Putamen (tissue), 1 donor: ENCODE data around the gene SHC4.
A peak's percentile ranks its signal among the peaks of the same experiment; 100 is the strongest.

Source experiments
- DNase-seq: peaks from one replicate; pipeline ENCODE4 v3.0.0-alpha.2; 2016; ENCODE audit warnings: low spot score

SHC4 gene

DNA sequence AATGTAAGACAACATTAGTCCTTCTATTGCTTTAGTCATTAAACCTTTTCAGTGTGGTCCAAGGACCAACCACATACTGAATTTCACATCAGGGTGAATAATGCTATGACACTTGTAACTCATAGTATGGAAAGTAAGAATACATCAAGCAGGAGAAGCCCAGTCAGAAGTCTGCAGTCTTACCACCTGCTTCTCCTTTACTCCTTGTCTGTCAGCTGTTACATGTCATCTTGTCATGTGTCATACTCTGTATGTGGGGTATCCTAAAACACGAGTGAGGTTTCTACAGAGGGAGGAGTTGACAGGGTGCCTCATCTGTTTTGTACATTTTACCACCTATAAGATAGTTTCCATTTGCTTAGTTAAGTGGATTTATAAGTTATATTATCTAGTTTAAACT is 118.6 kb downstream of the SHC4 start:
- DNase-seq: no peak

DNA sequence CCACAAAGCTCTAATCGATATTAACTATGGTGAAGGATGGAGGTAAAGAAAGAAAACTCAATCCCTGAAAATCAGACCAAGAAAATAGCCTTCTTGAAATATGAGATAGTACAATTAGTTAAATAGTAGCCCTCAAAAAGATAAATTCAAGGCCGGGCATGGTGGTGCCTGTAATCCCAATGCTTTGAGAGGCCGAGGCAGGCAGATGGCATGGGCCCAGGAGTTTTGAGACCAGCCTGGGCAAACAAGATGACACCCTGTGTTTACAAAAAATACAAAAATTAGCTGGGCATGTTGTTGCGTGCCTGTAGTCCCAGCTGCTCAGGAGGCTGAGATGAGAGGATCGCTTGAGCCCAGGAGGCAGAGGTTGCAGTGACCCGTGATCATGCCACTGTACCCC is 121.2 kb downstream of the SHC4 start:
- DNase-seq: no peak

DNA sequence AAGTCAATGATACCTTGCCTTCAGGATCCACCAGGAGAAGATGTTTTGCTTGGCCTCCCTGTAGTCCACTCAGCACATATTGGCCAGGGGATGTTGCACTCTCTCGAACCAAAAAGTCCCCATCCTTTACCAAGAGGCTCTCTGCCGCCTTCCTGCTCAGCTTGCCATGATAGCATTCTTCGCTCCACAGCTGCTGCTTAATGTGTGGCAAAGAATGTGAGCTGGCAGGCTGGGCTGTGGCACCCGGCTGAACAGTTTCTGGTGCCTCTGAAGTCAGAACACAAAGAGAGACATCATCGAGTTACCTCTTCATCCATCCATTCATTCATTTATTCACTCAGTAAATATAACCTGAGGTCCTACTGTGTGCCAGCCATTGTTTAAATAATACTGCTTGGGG is 129.0 kb downstream of the SHC4 start:
- DNase-seq: no peak

DNA sequence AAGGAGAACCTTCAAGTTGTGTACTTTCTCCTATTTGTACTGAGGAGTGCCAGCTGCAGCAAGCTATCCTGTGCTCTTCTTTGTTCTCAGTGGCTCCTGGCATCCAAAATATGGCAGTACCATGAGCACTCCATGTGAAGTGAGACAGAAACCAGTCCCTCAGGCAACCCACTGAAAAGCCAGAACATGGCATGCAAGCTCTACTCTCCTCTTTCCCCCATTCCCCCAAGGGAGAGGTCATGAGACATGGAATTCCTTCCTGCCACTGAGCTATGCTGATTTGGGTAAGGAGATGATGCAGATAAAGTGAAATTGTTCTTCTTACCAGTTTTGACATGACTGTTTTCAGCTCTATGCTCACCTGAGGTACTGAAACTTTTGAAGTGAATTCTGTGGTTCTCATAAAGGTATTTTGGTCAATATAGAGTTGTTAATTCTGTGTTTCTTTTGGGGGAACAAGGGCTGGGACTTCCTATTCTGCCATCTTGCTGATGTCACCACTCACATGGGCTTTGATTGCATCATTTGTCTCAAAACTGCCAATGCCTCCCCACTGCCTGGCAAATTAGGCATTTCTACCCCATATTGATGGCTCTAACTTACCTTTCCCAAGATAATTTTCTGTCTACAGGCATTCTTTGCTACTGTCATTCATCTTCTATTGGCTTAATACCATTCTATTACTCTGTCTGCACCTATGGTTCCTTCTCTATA is 130.0 kb downstream of the SHC4 start:
- no peak for DNase-seq

DNA sequence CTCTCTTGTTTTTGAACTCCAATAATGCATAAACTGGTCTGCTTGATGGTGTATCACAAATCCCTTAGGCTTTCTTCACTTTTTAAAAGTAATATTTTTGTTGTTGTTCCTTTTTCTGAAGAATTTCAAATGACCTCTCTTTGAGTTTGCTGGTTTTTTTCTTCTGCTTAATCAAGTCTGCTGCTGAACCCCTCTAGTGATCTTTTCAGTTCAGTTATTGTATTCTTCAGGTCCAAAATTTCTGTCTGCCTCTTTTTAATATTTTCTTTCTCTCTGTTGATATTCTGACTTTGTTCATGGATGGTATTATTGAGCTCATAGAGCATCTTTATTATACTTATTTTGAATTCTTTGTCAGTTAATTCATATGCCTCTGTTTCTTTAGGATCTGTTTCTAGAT is 131.1 kb downstream of the SHC4 start:
- no peak for DNase-seq

DNA sequence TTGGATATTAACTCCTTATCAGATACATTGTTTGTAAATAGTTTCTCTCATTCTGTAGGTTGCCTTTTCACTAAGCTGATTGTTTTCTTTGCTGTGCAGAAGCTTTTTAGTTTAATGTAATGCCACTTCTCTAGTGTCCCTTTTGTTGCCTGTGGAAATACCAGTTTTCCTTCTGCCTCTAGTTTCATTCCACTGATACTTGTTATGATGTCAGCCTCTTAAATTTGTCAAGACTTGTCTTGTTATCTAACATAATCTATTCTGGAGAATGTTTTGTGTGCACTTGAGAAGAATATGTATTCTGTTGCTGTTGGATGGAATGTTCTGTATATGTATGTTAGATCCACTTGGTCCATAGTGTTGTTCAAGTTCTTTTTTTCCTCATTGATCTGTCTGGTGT is 134.8 kb downstream of the SHC4 start:
- DNase-seq: no peak

DNA sequence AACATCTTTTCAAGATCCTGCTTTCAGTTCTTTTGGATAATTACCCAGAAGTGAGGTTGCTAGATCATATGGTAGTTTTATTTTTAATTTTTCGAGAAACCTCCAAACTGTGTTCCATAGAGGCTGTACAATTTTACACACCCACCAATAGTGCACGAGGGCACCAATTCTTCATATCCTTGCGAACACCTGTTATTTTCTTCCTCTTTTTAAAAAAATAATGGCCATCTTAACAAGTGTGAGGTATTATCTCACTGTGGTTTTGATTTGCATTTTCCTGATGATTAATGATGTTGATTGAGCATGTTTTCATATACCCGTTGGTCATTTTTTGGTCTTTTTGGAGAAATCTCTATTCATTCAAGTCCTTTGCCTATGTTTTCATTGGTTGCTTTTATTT is 135.2 kb downstream of the SHC4 start:
- DNase-seq: no peak

DNA sequence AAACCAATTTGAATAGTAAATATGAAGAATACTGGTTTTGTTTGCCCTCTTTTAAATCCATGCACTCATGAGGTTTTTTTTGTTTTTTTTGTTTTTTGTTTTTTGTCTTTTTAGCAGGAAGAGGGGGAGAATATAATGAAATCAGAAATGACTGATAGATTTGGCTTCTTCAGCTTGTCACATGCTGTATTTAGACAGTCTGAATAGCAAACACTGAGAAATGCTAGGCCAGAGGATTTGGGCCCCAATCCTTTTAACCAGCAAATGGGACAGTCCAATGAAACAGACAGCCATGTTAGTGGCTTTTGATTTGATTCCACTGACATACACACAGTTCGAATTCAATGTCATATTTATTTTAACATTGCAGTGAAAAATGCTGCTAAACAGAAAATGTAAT is 138.6 kb downstream of the SHC4 start:
- DNase-seq: peak; percentile 67

DNA sequence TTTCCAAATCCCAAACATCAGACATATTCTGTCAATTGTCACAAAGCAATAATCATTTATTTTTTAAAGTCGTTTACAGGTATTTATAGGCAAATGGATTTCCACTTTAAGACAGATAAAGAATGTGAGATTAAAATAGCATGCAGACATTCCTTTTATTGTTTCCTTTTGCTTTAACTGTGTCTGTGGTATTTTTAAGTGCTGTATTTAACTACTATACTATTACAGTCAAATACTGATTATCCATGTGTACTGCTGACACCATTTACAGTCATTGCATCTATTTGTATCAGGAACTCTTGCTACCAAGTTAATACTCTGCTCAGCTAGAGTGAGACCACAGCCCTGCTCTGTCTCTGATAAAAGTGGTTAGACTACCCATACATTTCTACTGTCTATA is 140.0 kb downstream of the SHC4 start:
- no peak for DNase-seq

DNA sequence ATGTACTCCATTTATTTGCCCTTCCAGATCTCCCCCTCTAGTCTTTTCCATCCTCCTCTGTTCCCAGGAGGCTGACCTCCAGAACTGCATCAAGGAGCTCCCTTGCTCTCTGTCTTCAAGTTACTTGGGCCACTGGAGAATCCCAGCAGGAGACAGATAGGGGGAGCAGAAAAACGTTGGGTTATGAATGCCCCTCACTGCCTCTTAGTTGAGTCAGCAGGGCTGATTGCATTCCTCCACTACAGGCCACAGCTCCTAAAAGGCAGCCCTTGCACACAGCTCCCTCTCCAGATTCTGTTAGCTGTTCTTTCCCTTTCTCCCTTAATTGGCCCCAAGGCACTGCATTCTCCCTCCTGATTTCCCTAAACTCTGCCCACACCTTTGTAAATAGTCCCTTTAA is 140.5 kb downstream of the SHC4 start:
- no peak for DNase-seq

DNA sequence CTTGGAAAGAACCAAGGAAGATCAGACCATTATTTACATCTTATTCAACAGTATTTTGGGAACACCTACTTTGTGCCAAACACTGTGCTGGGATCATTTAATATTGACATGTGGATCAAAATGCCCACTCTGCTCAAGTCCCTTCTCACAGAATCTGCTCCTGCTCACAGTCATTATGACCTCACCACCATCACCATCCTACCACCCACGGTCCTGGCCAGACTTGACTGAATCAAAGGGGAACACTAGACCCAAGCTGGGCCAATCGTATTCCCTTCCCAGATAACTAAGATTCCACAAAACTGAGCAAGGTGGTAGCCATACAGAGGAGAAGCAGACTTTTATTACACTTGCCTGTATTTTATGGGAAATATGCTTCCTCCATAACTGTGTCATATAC is 149.4 kb downstream of the SHC4 start:
- DNase-seq: no peak

DNA sequence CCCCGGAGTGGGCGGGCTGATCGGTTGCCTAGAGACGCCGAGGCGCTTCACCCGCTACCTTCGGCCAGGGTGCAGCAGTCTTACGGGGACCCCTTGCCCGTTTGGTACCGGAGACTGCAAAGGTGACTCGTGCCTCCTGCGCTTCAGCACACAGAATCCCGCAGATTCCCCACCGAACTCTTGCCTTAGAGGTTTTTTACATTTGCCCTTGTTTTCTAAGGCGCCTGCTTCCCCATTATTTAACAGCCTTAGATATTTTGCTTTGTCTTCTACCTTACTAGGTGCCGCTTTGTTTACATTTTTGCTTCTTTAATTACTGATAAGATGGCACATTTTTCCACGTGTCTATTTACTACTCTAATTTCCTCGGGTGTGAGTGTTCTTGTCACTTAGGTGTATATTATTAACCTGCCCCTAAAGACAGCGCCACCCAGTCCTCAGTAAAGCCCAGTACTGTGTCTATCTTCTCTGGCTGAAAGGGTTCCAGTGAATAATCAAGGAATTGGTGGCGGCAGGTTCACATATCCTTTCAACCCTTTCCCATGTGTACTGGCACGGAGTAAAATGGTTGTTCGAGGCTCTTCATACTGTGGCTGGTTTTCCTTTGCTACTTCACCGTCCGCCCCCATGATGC is 152.3 kb downstream of the SHC4 start:
- peak; percentile 9 for DNase-seq

DNA sequence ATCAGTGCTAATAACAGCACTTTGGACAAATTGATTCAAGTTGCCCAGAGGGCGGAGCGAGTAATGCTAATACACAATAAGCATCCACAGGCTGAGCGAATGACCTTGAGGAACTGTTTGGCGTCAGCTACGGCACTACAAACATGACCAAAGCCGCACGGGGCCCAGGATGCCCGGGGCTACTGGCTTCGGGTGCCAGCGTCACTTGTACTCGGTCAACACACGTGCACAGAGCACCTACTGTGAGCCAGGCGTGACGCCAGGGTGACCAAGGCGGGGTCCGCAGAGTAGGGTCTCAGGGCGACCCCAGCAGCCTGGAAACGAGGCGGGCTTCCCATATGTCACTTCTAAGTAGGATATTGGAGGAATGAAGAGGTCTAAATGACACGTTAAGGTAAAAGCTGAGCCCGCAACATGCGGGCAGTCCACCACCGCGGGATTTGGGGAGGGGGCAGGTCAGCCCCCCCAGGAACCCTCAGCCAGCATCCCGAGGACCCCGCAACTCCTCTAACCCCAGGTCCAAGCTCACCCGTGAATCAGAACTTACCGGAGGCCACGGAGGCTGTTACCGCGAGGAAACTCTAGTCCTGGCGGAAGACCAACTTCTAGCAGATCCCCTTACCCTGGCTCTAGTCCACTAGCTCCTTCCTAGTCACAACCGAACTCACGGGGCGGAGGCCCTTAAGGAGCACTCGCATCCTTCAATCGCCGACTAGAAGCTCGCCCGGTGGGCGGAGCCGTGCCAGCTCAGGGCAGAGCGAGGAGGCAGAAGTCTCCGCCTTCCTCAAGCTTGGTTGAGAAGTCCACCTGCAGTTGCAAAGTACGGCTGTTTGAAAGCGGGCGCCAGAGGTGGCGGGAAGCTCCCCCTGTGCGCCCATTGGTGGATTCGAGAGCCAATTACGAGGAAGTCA is 153.1 kb downstream of the SHC4 start, which contains the start of gene CEP152:
Gene CEP152, minus strand, starts transcription at position 656 of the 911 bp plus-strand sequence. CDS start 5,420 bp downstream, outside the sequence.
- peak; percentile 96 for DNase-seq

DNA sequence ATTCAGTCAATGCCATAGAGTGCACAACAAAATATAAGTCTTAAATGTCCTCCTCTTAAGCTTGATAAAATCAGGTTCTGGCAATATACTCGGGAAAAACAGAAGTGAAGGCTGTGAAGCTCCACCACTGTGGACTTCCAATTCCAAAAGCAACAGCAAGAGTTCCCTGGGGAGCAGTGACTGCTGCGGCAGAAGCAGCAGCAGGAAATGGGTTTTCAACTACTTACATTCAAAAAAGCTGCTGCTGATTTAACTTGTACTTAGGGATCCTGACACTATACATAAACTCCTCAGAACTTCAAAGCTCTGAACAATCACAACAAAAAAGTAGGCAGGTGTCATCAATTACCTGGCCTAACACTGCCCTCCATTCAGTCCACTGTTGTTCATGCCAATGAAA is 157.6 kb downstream of the SHC4 start:
- DNase-seq: no peak

DNA sequence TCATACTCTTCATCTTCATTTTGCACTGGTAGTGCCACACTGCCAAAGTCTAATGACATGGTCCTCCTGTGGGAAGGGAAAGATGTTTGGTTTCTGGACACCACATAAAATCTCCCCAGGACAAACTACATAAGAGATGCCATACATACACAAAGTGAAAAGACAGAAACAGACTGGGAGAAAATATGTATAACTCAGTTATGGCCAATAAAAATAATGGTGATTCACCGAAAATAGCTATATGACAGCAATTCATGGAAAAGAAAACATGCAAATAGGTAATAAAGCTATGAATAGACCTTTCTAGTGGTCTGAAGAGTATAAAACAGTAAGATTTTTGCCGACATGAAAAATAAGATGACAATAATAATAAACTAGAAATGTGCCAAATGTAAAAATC is 158.1 kb downstream of the SHC4 start:
- no peak for DNase-seq

DNA sequence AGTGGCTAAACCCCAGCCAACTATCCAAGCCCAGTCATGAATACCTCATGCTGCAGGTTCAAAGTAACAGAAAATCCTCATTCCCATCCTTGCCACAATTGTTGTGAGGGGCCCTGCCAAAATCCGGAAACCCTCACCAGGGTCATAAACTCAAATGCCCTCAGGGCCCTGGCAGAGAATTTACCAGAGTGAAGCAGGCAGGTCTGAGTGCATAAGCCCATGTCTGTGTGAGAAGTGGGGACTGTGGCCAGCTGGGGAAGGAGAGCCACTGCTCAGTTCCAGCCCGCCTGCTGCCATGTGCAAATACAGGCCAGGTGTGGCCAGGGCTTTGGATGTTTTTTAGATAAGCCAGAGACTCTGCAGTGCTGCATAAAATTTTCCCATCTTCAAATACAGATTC is 159.8 kb downstream of the SHC4 start:
- DNase-seq: no peak

DNA sequence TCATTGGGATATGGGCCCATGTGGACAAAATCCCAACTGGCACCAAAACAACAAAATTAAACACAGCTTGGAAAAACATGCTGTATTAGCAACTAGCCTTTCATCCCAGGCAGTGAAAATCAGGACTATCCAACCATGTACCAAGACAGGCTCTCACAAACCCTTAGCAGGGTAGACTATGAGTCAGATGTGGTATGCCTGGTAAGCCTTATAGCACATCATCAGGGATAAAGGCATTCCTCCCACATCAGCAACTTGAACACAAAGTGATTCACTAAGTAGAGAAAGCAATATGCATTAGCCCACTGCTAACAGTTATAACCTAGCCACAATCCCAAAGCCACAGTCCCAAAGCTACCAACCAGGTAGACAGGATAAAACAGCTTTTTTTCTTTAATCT is 160.9 kb downstream of the SHC4 start:
- DNase-seq: no peak

DNA sequence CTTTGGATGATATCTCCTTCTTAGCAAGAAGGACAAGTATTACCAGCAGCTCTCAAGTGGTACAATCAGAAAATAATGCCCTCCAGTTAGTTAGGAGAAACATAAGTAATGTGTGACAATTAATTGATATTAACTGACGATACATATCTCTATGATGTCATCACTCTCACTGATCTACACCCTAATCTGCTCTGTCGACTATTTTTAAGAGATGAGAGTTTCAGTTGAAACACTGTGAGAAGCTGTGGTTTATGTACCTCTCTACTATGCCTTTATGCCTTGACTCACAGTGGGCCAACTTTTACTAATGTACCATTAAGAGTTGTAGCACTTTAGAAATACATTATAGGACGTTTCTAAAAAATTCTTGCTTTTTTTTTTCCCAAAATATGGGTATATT is 161.5 kb downstream of the SHC4 start:
- no peak for DNase-seq

DNA sequence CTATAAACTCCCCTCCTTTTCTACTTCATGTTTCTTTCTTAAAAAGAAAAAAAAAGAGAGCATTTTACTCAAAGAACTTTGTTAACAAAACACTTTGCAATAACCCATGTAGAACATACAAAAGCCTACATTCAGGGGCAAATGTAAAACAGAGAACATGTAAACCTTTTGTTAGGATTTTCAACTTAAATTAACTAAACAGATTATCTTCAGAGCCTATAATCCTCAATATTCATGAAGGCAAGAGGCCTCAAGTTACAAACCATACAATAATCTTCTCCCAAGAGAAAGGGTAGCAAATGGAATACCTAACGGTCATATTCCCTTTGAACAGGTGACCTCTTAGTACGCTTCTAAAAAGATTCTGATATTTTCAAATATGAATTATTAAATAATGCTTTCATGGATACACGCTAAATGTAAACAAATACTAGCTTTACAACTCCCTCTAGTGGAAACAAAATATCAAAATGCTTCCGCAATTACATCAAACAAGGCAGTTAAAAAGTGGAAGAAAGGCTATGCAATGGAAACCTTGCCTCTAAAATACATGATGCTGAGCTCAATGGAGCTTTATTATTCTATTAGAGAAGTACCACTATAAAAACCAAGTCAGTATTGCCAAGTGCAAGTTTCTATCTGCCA is 162.8 kb downstream of the SHC4 start:
- peak; percentile 38 for DNase-seq

DNA sequence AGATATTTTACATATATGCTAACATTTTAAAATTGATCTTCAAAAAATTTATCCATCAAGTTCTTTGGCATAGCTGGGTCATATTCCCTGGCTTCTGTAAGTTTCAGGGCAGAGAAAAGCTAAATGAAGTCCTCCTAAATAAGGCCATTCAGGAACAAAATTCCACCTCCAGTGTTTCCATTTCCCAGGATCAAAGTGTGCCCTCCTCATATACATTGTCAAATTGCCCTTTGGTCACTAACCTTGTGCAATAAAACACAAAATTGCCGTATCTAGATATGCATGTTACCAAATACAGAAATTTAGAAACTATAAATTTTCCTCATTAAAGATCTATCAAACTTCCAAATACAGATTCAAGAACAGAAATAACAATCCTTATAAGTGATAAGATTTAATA is 163.5 kb downstream of the SHC4 start:
- DNase-seq: no peak

DNA sequence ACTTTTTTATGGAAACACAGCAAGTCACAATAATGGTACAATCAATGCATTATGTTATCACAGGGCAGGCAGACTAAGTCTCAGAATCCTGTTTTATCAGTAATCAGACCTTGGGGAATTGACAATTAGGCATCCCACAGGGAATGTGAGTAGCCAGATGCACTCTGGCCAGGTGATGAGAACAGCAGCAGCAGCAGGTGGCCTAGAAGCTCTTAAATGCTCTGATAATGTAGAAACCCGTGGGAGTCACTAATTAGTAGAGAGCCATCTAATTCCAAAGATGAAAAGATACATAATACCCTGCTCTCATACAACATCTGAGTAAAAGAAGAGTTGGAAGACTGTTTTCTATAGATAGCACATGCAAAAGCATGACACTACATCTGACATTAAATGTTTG is 165.4 kb downstream of the SHC4 start:
- no peak for DNase-seq

DNA sequence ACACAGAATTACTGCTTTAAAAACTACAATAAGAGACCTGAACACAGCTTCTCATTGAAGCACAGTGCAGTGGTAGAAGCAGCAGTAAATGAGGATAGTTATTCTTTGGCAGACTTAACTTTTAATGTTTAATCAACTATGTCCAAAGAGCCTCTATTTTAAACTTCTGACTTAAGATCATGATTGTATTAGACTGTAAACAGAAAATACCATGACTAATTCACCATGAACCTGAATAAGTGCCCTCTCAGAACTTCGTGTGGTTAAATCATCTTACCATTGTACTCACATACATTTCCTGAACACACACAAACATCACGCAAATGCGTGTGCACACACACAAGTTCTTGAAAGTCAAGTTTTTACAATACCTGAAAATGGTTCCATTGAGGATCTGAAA is 166.8 kb downstream of the SHC4 start:
- no peak for DNase-seq
